ENCODE results near the gene ZCCHC4. TPM values are rescaled to one million over a fixed set of nuclear protein-coding genes. Genes with fewer than 3 reads are reported as not detected.

Gene ZCCHC4
- total RNA-seq, 4 donors from 2014 or later: 5.6 to 13.9 (median 10.0) TPM

DNA sequence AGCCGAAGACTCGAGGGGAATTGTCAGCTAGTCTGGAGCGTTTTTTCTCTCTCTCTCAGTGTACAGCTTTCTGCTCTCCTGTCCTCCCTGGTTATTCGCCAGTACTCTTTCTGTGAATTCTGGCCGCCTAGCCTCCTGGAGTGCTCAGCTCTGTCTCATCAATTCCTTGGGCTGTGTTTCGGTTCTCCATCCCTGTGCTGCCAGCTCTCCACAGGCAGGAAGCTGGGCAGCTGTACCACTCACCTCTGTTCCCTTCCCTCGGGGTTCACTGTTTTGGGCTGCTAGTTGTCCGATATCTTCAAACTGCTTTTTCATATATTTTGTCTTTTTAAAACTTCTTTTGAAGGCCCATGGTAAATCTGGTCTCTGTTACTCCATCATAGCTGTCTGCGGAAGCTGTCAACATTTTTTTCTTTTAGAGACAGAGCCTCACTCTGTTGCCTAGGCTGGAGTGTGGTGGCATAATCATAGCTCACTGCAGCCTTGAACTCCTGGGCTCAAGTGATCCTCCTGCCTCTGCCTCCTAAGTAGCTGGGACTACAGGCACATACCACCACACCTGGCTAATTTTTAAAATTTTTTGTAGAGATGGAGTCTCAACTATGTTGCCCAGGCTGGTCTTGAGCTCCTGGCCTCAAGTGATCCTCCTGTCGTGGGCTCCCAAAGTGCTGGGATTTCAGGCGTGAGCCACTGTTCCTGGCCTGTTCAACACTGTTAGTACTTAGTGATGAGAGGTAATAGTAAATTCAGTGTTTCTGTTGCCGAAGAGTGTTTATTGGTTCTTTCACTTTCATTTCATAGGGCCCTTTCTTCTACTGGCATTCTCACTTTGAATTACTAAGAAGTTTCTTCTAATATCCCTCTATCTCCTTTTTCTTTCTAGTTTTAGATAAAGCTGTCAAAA is 18.6 kb downstream of the ZCCHC4 start:
- Histone ChIP-seq H3K27ac (no peak overlapping the region), H3K27me3 (no peaks in the 10 kb centered on the region), H3K36me3 (peaks cover 0 to 39% (median 0%) of the 10 kb centered on the region in 3 donors), H3K4me3 (peak overlapping the region in 1 of 4 donors; percentile 41), H3K4me1 (no peaks in the 10 kb centered on the region), H3K9me3 (no peaks in the 10 kb centered on the region)
- 81 to 84% methylated on average over 12 of the region's 12 CpGs for WGBS, 2 donors
- intact Hi-C loops (cut with DNase I): no loop called here
- TF ChIP-seq, protein P1, sequence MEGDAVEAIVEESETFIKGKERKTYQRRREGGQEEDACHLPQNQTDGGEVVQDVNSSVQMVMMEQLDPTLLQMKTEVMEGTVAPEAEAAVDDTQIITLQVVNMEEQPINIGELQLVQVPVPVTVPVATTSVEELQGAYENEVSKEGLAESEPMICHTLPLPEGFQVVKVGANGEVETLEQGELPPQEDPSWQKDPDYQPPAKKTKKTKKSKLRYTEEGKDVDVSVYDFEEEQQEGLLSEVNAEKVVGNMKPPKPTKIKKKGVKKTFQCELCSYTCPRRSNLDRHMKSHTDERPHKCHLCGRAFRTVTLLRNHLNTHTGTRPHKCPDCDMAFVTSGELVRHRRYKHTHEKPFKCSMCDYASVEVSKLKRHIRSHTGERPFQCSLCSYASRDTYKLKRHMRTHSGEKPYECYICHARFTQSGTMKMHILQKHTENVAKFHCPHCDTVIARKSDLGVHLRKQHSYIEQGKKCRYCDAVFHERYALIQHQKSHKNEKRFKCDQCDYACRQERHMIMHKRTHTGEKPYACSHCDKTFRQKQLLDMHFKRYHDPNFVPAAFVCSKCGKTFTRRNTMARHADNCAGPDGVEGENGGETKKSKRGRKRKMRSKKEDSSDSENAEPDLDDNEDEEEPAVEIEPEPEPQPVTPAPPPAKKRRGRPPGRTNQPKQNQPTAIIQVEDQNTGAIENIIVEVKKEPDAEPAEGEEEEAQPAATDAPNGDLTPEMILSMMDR (IDR thresholded peaks at IDR 0.05): no peak
- TF ChIP-seq POLR2A (IDR thresholded peaks at IDR 0.05): no peak
- DNase-seq: no peak

DNA sequence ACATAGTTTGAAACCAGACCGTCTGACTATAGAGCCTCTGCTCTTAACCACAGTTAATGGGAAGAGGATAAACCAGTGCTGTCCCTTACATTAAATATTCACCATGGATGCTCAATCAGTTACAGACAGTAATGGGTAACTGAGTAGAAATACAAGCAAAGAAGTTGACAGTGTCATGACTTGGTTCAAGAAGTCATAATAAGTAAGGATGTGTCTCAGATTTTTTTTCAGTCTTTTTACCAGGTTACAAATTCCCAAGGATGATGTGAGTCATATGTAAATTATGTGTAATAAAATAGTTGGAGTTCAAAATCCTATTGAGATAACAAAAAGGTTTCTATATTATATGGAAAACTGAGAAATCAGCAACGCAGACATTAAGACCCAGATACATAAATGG is 31.1 kb downstream of the ZCCHC4 start:
- Histone ChIP-seq H3K36me3 (peaks cover 0 to 25% (median 0%) of the 10 kb centered on the region in 3 donors), H3K4me3 (no peak overlapping the region), H3K9me3 (no peaks in the 10 kb centered on the region), H3K4me1 (no peaks in the 10 kb centered on the region), H3K27me3 (no peaks in the 10 kb centered on the region), H3K27ac (no peak overlapping the region)
- intact Hi-C loops (cut with DNase I): no loop called here
- TF ChIP-seq POLR2A (IDR thresholded peaks at IDR 0.05): no peak
- TF ChIP-seq, protein P1 (IDR thresholded peaks at IDR 0.05): no peak
- DNase-seq: no peak
- 94 to 98% methylated on average over 2 of the region's 2 CpGs for WGBS, 2 donors

DNA sequence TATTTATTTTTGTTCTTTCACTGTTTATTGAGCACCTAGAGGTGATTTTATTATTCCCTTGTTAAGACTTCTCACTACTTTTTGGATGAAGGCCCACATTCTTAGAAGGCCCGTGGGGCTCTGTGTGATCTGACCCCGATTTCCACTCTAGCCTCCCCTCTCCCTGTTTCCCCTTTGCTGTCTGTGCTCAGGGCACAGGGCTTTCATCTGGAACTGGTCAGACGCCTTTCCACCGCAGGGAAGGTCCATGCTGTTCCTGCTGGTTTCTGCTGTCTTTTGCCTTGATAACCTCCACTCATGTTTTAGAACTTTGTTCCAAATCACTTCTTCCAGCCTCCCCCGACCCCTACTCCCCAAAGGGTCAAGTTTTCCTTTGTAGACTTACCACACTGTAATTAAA is 33.2 kb downstream of the ZCCHC4 start:
- Histone ChIP-seq H3K9me3 (no peaks in the 10 kb centered on the region), H3K27me3 (no peaks in the 10 kb centered on the region), H3K4me3 (no peak overlapping the region), H3K27ac (no peak overlapping the region), H3K4me1 (no peaks in the 10 kb centered on the region), H3K36me3 (peaks cover 0 to 37% (median 0%) of the 10 kb centered on the region in 3 donors)
- 80 to 81% methylated on average over 5 of the region's 5 CpGs for WGBS, 2 donors
- TF ChIP-seq POLR2A (IDR thresholded peaks at IDR 0.05): no peak
- TF ChIP-seq, protein P1 (IDR thresholded peaks at IDR 0.05): no peak
- intact Hi-C loops (cut with DNase I): no loop called here
- no peak for DNase-seq

DNA sequence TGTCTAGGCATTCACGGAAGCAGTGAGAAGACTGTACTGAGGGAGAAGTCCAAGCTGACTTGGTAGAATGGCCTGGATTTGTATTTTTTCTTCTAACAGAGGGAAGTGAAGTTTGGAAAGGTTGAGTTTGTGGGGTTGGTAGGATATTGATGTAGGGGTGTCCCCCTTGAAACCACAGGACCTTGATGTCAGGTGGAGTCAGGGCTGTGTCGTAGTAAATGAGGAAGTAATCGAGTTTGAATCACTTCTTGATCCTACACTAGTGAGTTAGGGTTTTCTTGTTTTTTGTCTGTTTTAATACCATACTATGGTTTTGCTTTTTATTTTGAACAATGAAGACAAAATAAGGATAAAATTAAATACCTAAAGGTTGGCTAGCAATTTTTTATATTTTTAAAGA is 34.3 kb downstream of the ZCCHC4 start:
- Histone ChIP-seq H3K4me1 (no peaks in the 10 kb centered on the region), H3K27ac (no peak overlapping the region), H3K9me3 (no peaks in the 10 kb centered on the region), H3K27me3 (no peaks in the 10 kb centered on the region), H3K36me3 (peaks cover 0 to 36% (median 0%) of the 10 kb centered on the region in 3 donors), H3K4me3 (no peak overlapping the region)
- DNase-seq: no peak
- no peak for TF ChIP-seq POLR2A (IDR thresholded peaks at IDR 0.05)
- TF ChIP-seq, protein P1 (IDR thresholded peaks at IDR 0.05): no peak
- intact Hi-C loops (cut with DNase I): no loop called here
- WGBS, 2 donors: 91 to 94% methylated on average over 3 of the region's 3 CpGs

DNA sequence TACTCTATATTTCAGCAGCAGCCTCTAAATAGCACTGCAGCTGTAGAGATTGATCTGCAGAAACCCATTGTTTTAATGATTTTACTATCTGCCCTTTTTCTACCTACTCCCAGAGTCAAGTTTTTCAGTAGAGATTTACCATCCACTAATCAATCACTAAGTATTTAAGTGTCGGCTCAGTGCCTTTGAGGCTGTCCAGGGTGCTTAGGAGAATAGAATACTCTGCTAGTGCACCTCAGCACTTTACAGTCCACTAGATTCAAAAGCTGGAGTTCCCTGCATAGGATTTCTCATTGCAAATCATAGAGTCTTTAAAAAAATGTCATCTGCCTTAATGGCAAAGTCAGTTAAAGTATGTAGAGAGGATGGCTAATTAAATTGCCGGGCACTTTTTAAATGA is 34.9 kb downstream of the ZCCHC4 start:
- H3K4me3 ChIP-seq: no peak overlapping the region
- peaks cover 0 to 41% (median 0%) of the 10 kb centered on the region in 3 donors for H3K36me3 ChIP-seq
- no peaks in the 10 kb centered on the region for H3K27me3 ChIP-seq
- no peak for DNase-seq
- TF ChIP-seq POLR2A (IDR thresholded peaks at IDR 0.05): no peak
- TF ChIP-seq, protein P1 (IDR thresholded peaks at IDR 0.05): no peak
- no peaks in the 10 kb centered on the region for H3K9me3 ChIP-seq
- 84 to 86% methylated on average over 2 of the region's 2 CpGs for WGBS, 2 donors
- no peak overlapping the region for H3K27ac ChIP-seq
- no peaks in the 10 kb centered on the region for H3K4me1 ChIP-seq
- intact Hi-C loops (cut with DNase I): no loop called here

Measured in esophagus squamous epithelium (tissue), 5 donors.